Body of pancreas (tissue), 4 donors: ENCODE results near the gene APBA2.

ENCODE experiments used
- POLR2A ChIP-seq, 3 donors: fragments of 450-650 bp; IDR thresholded peaks; one replicate each; pipeline ENCODE4 v1.6.1; 2016; ENCODE audit warnings: antibody characterized with exemption in 3 of 3, mild to moderate bottlenecking in 2 of 3
- TF ChIP-seq, protein P1 (sequence below), 7 experiments: fragments of 450-650 bp in 4 of 7; fragments of 200-600 bp in 3 of 7; sonication (generic) in 3 of 7; IDR thresholded peaks; one replicate each; pipeline ENCODE4 v1.5.1; 2016 to 2019; ENCODE audit warnings: antibody characterized with exemption in 7 of 7

DNA sequence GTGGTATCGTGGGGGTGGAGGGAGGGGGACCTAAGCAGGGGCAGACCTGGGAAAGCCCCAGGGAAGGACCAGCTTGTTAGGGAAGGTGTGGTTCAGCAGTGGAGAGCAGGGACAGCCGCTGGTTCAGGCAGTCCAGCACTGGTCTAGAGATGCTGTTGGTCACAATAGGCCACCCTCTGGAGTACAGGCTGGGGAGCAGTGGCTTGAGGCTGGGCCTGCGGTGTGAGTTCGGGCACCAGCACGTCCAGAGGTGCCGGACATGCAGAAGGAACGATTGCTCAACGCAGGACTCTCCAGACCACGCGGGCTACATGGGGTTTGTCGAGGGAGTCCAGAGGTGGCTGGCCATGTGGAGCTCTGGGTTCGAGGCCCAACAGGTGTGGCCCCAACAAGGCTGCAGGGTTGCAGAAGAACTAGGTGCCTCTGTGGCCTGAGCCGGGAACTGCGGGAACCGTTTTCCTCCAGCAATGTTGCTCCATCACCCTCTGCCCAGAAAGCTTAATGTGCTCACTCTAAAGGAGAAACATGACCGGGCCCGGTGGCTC, 143.9 kb downstream of the APBA2 start:
- TF ChIP-seq, protein P1, sequence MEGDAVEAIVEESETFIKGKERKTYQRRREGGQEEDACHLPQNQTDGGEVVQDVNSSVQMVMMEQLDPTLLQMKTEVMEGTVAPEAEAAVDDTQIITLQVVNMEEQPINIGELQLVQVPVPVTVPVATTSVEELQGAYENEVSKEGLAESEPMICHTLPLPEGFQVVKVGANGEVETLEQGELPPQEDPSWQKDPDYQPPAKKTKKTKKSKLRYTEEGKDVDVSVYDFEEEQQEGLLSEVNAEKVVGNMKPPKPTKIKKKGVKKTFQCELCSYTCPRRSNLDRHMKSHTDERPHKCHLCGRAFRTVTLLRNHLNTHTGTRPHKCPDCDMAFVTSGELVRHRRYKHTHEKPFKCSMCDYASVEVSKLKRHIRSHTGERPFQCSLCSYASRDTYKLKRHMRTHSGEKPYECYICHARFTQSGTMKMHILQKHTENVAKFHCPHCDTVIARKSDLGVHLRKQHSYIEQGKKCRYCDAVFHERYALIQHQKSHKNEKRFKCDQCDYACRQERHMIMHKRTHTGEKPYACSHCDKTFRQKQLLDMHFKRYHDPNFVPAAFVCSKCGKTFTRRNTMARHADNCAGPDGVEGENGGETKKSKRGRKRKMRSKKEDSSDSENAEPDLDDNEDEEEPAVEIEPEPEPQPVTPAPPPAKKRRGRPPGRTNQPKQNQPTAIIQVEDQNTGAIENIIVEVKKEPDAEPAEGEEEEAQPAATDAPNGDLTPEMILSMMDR (IDR thresholded peaks at IDR 0.05) = no peak
- no peak for TF ChIP-seq POLR2A (IDR thresholded peaks at IDR 0.05)
